PC-3 (cell line): Measurements from ENCODE around the gene MOB1A.

Experiments used
- EZH2 ChIP-seq: fragments of 300-600 bp; sonication (generic); IDR thresholded peaks from one replicate; pipeline ENCODE4 v1.6.1; 2017; ENCODE audit warnings: antibody characterized with exemption, mild to moderate bottlenecking, low read length; ENCODE audit not compliant: unreplicated experiment
- TF ChIP-seq, protein P1 (sequence below): fragments of 300-600 bp; sonication (generic); conservative IDR thresholded peaks from 2 replicates; pipeline ENCODE4 v1.5.1; 2017; ENCODE audit warnings: antibody characterized with exemption, low read depth, mild to moderate bottlenecking, low read length

DNA sequence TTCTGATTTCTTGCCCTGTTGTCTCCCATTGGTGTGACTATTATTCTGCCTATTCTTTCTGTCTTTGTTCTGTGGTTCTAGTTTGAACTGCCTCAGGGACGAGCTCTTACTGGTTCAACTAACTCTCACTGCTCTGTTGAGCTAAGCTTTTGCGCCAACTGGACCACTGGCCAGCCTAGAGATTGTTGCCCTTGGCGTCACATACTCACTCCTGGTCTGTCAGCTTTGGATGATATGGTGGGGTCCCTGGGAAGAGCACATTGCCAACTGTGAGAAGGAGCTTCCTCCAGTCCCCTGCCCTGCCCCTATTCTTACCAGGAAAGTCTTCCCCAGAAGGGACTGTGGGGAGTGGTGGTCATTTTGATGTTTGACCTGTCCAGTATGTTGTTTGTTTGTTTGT is 25.8 kb upstream of the MOB1A start:
- TF ChIP-seq, protein P1, sequence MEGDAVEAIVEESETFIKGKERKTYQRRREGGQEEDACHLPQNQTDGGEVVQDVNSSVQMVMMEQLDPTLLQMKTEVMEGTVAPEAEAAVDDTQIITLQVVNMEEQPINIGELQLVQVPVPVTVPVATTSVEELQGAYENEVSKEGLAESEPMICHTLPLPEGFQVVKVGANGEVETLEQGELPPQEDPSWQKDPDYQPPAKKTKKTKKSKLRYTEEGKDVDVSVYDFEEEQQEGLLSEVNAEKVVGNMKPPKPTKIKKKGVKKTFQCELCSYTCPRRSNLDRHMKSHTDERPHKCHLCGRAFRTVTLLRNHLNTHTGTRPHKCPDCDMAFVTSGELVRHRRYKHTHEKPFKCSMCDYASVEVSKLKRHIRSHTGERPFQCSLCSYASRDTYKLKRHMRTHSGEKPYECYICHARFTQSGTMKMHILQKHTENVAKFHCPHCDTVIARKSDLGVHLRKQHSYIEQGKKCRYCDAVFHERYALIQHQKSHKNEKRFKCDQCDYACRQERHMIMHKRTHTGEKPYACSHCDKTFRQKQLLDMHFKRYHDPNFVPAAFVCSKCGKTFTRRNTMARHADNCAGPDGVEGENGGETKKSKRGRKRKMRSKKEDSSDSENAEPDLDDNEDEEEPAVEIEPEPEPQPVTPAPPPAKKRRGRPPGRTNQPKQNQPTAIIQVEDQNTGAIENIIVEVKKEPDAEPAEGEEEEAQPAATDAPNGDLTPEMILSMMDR, result no peak
- TF ChIP-seq EZH2, result no peak
